Eye (tissue), 1 donor: ENCODE results near the gene NUAK2.
A peak's percentile ranks its signal among the peaks of the same experiment; 100 is the strongest.
"Not testable (repeated sequence)": the region's sequence is repeated elsewhere in the genome, so short reads cannot be mapped to it uniquely, and the experiment has no call there.

ENCODE experiments used
- DNase-seq: peaks from one replicate; pipeline ENCODE4 v3.0.0-alpha.2; 2015

The NUAK2 gene

DNA sequence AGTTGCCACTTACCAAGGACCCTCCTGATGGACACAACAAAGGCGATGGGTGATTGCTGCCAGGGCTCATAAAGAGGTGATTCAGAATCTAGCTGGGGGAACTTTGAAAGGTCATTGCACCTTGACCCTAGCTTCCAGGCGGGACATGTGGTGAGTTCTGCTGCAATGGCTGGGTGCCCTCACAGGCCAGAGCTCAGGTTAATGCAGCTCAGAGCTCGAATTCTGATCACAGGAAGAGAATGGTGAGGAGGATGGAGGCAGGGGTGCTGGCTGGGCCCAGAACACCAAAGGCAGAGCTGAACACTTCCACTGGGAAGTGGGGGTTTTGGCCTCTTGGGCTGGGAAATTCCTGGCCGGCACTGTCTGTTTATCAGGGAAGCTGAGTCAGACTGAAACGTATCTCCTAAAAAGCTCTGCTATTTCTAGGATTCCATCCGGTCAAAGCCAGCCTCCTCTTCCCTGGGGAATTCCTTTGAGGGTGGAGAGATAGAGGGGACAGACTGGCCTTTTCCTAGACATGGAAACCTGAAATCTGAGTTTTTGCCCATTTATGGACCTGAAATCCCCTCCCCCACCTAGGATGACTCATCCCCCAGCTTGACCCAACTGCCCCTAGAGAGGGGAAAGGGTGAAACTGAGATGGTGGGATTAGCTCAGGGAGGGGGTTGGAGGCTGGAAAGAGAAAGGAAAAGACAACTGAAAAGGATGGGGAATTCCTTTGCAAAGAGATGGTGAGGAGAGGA, 27.2 kb downstream of the NUAK2 start:
- no peak for DNase-seq

DNA sequence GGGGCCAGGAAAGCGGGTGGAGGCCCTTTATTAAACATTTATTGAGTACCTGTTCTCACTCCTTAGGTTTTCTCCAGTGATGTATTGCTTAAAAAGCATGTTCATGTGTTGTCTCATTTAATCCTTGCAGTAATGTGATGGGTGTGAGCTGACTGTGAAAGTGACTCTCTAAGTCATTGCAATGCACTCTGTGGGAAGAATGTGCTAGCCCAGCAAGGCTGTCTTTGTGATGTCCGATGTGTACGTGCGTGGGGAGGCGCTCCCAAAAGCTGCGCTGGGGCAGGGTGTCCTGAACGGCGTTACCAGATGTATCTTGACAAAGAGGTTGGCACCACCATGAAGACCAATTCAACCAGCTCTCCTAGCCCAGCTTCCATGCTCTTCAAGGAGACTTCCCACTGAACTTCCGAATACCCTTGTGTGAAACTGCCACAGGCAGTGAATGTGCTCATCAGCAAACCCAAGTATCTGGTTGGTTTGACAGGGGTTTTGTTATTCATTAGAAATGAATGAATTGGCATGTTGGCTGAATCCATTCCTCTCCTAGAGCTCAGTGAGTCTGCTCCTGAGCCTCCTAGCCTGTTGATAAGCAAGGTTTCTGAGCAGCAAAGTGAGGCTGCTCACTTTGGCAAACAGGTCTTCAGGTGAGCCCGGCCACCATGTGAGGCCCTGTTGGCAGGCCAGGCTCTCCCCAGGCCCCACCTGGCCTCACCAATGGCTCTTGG, 28.0 kb downstream of the NUAK2 start:
- no peak for DNase-seq

DNA sequence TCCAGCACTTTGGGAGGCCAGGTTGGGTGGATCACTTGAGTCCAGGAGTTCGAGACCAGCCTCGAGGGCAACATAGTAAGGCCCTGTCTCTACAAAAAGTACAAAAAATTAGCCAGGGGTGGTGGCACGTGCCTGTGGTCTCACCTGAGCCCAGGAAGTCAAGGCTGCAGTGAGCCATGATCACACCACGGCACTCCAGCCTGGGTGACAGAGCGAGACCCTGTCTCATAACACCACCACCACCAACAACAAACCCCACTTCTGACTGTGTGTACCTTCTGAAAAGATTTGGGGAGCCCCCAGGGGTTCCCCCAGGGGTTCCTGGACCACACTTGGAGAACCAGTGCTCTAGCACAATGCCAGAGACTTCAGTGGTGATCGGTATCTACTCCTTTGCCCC, 29.9 kb downstream of the NUAK2 start:
- DNase-seq = no peak

DNA sequence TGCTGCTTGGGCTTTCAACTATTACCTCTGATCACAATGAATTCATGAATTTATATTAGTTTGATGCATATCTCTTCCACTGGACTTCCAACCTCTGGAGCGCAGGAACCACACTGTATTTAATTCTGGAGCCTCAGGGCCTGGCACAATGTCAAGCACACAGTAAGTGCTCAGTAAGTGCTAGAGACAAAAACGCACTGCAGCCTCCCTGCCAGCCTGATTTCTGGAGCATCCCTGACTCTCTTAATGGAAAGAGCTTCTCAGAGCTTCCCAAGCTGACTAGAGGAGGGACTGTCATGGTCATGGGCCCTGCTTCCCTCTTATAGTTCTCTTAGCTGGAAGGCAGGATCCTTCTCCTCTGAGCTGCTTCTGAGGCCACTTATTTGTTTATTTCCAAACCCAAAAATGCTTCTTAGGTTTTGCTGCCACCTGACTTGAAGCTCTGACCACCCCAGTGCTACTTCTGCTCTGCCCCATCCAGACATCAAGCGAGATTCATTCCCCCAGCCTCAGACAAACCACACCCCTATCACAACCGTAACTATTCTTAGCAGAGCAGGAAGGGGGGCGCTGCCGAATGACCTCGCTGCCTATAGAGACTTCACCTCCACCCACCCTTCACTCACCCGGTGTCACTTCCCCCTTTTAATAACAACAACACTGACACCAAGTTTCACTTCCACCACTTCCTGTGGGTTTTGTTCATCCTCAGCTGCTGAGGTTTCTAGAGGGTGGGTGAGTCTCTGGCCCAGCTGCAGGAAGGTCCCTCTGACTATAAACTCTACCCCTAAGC, 33.6 kb downstream of the NUAK2 start:
- DNase-seq = no peak

DNA sequence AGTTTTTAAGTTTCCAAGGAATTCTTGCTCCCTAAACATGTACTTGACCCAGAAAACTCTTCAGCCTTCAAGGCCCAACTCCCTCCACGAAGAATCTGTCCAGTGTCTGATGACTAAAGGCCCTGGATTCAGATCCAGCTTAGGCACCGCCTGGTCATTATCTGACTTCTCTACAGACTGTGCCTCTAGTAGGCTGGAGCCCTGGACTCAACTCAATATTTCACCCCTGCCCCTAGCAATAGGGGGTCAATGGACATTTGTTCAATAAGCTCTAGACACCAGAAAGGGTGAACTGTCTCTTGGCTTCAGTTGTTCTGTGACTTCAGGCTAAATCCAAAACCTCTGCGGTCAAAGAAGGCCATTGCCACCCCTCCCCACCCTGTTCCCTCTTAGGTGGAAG, 34.5 kb downstream of the NUAK2 start:
- no peak for DNase-seq

DNA sequence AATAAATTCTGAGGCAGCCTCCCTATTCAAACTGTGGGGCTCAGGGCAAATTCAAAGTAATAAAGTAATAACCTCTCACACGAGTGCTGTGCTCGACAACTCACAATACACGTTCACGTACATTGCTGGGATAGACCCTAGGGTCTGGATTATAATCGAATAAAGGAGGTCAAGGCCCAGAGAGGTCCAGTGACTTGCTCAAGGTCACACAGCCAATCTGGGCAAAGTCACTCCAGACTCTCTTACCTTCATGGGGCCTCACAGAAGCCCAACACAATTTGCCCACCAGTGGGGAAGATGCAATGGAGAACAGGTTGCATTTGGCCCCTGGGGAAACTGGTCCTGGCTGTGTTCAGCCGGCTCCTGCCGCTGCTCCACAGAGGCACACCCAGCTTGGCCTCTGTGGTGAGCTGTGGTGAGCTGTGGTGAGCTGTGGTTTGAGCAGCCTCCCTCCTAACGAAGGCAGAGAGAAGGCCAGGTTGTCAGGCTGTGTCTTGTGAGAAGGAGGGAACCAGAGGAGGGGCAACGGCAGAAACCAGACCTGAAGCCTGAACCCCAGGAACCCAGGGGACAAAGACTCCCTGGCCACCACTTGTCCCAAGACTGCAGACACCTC, 35.1 kb downstream of the NUAK2 start:
- no peak for DNase-seq

DNA sequence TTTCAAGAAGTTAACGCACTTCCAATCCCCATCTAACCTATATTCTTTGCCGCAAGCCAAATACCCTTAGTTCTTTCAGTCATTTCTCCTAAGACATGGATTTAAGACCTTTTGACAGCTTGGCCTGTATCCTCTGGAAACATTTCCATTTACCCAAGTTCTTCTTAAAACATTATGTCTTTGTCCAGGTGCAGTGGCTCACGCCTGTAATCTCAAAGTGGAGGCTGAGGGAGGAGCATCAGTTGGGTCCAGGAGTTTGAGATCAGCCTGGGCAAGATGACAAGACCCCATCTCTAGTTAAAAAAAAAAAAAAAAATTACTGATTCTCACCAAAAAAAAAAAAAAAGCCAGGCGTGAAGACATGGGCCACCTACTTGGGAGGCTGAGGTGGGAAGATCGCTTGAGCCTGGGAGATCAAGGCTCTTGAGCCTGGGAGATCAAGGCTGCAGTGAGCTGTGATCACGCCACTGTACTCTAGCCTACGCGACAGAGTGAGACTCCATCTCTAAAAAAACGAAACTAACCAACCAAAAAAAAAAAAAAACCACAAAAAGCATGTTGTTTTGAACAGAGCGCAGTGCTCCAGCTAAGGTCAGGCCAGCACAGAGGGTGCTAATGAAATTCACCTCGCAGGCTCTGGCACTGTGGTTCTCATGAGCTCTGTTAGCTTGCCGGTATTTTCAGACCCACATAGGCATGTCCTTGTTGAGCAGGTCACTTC, 36.0 kb downstream of the NUAK2 start:
- DNase-seq = no peak

DNA sequence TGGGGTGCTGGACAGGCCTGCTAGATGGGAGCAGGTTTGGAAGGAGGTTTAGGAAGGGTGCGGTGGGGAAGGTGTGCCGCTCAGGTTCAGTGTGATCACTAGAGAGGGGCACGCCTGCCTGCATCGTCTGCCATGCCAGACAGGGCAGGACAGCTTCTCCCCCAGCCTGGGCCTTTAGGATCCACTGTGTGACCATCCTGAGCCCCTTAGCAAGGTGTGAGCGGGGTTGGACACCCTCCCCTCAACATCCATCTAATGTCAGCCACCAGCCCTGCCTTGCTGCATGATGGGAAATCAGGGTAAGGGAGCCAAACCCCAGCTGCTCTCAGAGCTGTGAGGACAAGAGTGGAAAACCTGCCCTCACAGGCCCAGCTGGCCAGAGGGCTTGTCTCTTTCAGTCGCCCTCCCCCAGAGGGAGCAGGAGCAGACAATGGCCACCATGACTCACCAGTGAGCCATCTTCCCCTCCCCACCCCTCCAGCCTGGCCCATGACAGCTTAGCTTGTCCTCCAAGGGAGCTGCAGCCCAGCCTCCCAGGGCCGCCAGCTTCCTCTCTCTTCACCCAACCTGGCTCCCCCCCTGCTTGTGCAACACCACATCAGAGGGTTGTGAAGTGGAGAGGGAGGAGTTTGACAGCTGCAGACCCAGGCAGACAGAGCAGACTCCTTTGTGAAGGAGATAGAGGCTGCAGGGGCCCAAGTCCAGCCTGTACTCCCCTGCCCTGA, 37.0 kb downstream of the NUAK2 start:
- DNase-seq = peak; percentile 85

DNA sequence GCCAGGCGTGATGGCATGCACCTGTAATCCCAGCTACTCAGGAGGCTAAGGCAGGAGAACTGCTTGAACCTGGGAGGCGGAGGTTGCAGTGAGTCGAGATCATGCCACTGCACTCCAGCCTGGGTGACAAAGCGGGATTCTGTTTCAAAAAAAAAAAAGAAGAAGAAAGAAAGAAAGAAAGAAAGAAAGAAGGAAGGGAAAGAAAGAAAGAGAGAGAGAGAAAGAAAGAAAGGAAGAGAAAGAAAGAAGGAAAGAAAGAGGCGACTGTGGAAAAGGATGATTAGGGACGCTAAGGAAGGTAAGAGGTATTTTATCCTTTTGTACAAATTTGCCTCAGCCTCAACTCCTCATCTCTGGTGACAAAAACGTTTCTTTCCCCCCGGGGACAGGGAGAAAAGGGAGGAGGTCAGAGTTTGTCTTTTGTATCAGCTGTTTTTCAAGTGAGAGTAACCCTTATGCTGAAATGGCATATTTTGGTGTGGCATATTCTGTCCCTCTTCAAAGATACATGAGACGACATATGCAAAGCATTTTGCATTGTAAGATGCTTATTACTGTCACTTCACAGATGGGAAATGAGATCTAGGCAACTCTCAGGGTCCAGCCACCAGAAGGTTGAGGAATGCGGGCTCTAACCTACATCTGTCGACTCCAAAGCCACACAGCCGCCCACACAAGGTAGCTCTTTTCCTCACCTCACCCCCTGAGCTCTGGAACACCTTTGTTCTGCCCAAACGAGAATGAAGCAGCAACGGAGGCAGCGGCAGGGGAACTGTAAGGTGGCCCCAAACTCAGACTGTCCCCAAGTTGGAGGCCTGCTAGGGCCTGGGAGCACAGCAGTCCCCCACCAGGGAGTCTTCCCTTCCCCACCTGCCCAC, 38.0 kb downstream of the NUAK2 start:
- DNase-seq = no peak

DNA sequence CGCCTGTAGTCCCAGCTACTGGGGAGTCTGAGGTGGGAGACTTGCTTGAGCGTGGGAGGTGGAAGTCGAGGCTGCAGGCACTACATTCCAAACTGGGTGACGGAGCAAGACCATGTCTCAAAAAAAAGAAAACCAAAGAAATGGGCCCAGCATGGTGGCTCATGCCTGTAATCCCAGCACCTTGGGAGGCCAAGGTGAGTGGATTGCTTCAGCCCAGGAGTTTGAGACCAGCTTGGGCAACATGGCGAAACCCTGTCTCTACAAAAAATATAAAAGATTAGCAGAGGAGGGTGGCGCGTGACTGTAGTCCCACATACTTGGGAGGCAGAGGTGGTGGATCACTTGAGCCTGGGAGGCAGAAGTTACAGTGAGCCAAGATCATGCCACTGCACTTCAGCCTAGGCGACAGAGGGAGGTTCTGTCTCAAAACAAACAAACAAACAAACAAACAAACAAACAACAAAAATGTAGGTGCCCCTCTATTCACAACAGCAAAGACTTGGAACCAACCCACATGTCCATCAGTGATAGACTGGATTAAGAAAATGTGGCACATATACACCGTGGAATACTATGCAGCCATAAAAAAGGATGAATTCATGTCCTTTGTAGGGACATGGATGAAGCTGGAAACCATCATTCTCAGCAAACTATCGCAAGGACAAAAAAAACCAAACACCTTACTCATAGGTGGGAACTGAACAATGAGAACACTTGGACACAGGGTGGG, 40.7 kb downstream of the NUAK2 start:
- DNase-seq = not testable (repeated sequence)

DNA sequence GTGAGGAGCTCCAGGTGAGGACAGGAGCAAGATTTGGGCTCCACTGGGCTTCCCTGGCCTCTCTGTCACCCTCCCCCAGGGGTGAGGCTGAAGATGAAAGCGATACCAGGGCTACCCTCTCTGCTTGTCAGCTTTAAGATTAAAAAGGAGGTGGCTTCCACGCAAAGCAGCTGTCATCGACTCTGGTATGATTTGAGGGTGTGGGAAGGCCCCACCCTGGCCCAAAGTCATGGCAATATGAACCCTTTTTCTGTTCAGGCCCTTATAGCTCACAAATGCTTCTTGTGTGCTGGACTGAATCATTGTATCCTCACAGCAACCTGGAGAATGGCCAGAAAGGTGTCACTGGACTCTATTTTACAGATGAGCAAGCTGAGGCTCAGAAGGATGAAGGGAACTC, 41.6 kb downstream of the NUAK2 start:
- no peak for DNase-seq

DNA sequence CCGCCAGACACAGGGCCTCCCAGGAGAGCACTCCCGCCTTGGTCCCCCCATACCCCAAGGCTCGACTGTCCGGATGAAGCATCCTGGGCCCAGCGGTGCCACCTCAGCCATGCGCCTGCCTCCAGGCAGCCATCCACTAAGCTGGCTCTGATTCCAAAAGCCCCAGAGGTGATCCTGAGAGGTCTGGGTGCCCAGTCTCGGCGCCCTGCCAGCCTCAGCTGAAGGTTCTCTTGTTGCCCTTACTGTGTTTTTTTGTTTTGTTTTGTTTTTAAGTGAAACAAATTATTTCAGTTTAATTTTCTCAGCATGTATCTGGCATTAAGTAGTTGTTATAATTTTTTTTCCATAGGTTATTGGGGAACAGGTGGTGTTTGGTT, 44.9 kb downstream of the NUAK2 start:
- no peak for DNase-seq

DNA sequence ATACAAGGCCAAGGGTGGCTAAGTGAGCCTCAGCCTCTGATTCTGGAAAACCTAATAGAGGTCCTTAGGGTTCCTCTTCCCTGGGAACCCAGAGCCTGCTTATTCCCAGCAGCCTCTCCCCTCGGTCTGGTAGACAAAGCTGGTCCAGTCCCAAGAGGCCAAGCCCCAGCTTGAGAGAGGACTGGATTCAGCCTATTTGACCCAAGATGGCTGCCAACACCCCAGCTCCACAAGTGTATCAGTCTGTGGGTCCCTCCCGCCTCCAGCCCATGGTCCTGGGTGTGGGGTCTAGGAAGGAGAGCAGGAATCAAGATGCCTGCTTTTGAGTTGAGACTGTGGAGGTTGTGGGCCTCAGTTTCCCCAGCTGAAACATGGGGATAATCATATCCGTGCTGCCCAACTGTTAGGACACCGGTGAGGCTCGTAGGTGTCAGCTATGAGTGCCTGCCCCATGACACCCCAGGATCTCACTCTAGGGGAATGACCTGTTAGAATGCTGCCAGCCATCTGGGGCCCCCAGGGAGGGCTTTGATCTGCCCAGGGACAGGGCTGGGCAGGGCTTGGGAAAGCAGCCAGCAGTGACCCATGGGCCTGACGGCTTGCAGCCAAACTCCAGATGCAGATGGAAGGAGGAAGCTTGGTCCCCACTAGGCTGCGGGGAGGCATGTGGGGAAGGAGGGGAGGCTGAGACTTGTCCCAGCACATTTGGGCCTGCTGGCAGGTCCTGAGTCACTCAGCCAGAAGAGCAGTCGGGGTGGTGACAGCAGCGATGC, 45.4 kb downstream of the NUAK2 start:
- DNase-seq = no peak

DNA sequence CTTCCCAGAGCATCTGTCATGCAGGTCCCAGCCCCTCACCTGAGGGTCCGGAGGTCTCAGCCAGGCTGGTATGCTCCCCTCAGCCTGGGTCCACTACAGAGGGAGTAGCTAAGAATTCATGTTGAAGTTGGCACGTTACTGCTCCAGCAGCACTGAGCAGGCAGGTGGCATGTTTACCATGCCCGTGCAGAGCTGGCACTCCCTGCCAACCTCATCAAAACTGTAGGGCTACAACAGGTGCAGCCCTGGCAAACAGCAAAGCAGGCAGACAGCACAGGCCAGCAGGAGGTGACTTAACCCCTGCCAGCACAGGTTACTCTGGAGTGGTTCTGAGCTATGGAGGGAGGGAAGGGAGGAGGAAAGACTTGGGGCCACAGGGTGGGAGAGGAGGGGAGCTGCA, 46.4 kb downstream of the NUAK2 start:
- no peak for DNase-seq

DNA sequence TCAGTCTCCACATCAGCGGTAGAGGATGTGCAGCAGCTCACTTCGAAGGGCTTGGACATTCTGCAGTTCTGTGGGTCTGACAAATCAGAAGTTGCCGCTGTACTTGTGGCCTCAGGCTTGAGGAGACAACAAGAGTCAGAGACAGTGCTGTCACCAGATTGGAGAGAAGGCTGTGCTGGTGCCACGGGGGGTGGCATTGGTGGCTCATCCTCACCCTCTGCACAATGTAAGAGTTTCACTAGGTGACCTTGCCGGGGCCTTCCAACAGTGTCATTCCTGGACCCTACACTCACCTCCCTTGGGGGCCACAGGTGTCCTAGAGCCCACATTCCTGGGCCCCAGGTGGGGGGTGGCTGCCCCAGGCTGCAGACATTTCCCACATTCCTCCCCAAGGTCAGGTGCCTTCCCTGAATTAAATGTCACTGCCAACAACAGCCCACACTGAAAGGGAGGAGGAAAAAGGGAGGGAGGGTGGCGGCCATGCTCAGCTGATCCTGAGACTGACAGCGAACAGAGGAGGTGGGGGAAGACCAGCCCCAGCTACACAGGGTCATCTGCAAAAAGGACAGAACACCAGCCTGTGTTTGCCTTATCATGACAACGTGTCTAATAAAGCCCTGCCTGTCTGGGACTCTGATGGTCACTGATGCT, 47.4 kb downstream of the NUAK2 start:
- DNase-seq = no peak

DNA sequence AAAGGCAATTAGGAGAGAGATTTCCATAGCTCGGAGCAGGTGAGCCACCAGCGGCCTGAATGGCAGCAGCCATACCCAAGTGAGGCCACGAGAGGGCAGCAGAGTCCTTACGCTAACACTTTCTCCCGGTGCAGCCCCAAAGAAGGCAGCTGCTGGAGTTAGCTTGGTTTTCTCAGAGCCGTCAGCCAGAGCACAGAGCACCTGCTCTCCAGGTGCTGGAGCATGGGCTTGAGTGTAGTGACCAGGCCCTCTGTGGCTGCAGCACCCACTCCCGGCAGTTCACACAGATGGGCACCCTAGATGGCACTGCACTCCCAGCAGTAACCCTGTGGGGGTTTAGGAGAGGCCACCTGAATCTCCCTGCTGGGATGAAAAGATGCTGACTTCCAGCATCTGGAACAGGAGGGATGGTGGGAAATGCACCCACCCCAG, 48.0 kb downstream of the NUAK2 start:
- peak; percentile 96 for DNase-seq

DNA sequence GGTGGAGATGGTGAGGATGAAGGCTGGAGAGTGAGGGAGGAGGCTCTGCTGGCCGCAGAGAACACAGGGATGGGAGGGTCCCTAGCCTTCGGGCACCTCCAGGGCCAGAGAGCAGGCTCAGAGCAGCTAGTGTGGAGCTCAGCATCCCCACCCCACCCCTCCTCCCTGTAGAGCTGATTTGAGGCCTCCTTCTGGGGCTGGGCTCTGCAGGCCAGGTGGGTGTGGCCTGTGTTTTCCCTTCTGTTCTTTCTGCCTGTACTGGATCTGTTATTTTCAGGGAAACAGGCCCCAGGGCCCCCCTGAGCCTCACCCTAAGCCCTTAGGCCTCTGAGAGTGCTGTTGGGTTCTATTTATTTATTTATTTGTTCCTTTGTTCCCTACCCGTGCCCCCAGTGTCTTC, 49.0 kb downstream of the NUAK2 start:
- no peak for DNase-seq

DNA sequence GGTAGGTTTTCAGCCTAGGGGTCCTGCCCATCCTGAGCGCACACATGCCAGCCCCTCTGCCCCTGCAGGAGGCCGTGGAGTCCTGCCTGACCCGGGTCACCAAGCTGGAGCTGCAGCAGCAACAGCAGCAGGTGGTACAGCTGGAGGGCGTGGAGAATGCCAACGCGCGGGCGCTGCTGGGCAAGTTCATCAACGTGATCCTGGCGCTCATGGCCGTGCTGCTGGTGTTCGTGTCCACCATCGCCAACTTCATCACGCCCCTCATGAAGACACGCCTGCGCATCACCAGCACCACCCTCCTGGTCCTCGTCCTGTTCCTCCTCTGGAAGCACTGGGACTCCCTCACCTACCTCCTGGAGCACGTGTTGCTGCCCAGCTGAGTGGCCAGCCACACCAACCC, 49.8 kb downstream of the NUAK2 start:
- DNase-seq = no peak

DNA sequence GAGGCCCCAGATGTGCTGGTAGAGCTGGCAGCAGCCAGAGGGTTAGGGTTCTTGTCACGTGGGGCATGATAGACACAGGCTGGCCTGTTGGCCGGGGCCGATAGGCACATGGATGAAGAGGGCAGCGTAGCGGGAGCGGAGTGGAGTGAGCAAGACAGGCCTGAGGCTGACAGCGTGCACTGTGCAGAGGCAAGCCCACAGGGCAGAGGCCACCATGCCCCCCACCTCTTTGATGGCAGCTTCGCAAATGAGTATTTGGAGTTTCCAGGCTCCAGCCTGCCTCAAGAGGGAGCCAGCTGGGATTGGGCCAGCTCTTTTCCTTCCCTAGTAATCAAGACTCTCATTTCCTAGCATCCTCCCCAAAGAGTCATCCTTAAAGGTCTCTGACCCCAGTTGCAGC, 50.3 kb downstream of the NUAK2 start:
- no peak for DNase-seq
